ENCODE results near the gene MAPK8.

GRCh38 chr10:48404646-48405045 lies 98.2 kb downstream of the MAPK8 start:
- TF ChIP-seq GATA3 (IDR thresholded peaks at IDR 0.05; ENCODE audit: low read depth, low read length) (no peak), GATA2 (IDR thresholded peaks at IDR 0.05; ENCODE audit: low read depth, low read length) (no peak)

All from SH-SY5Y (cell line).